K562 (cell line): ENCODE data around the gene ABHD16A. TPM values are rescaled to one million over a fixed set of nuclear protein-coding genes. Genes with fewer than 3 reads are reported as not detected.

Experiments
- CCNT2 ChIP-seq: IDR thresholded peaks from 2 replicates; pipeline ENCODE4 v1.6.1; 2011; ENCODE audit warnings: borderline replicate concordance, low read depth, mild to moderate bottlenecking, moderate library complexity, mixed read lengths, low read length; ENCODE audit not compliant: insufficient read length; ENCODE audit errors: extremely low read depth
- FIP1L1 ChIP-seq: fragments of 200-400 bp; formaldehyde crosslinking; IDR thresholded peaks from 2 replicates; pipeline ENCODE4 v1.6.1; 2018; ENCODE audit warnings: mild to moderate bottlenecking, low read depth, low read length; ENCODE audit not compliant: poor library complexity, severe bottlenecking
- HNRNPK ChIP-seq: fragments of 200-400 bp; formaldehyde crosslinking; IDR thresholded peaks from one replicate; pipeline ENCODE4 v1.6.1; 2018; ENCODE audit warnings: mild to moderate bottlenecking, low read depth, low read length; ENCODE audit not compliant: poor library complexity, severe bottlenecking
- KHSRP ChIP-seq: fragments of 450-650 bp; IDR thresholded peaks from 2 replicates; pipeline ENCODE4 v1.6.1; 2017
- MLLT1 ChIP-seq, 2 experiments: fragments of 450-650 bp; IDR thresholded peaks; 2 replicates each; pipeline ENCODE4 v1.6.1; 2016
- PHF20 ChIP-seq: fragments of 450-650 bp; IDR thresholded peaks from 2 replicates; pipeline ENCODE4 v1.6.1; 2018; ENCODE audit not compliant: partially characterized antibody
- SIN3B ChIP-seq: fragments of 450-650 bp; IDR thresholded peaks from 2 replicates; pipeline ENCODE4 v1.6.1; 2017; ENCODE audit warnings: low read depth, mild to moderate bottlenecking, moderate library complexity
- SMARCE1 ChIP-seq: fragments of 450-650 bp; IDR thresholded peaks from 2 replicates; pipeline ENCODE4 v1.7.1; 2016; ENCODE audit warnings: mild to moderate bottlenecking
- SNRNP70 ChIP-seq: fragments of 200-400 bp; formaldehyde crosslinking; optimal IDR thresholded peaks from 2 replicates; pipeline ENCODE3; 2017; ENCODE audit warnings: low read depth, low read length
- U2AF1 ChIP-seq: fragments of 200-400 bp; formaldehyde crosslinking; optimal IDR thresholded peaks from 2 replicates; pipeline ENCODE3; 2017; ENCODE audit warnings: mild to moderate bottlenecking, low read depth, low read length, moderate library complexity
- USF1 ChIP-seq: sonication (generic); formaldehyde crosslinking; IDR thresholded peaks from 2 replicates; pipeline ENCODE4 v1.9.0; 2022; ENCODE audit warnings: mild to moderate bottlenecking, missing genetic modification reagents
- ZBED1 ChIP-seq: IDR thresholded peaks from 2 replicates; pipeline ENCODE4 v1.6.1; 2014
- ZNF79 ChIP-seq: fragments of 250-450 bp; sonication (Bioruptor Pico); IDR thresholded peaks from 2 replicates; pipeline ENCODE4 v1.4.0; 2020; ENCODE audit warnings: low read depth, mild to moderate bottlenecking, moderate library complexity
- polyA plus RNA-seq, 8 experiments: library from polyadenylated mRNA; depleted of rRNA in 4 of 8; stranded (reverse) in 5 of 8; unstranded in 3 of 8; fragments of >200 nt; fragmentation: Nextera tagmentation in 2 of 8; fragmentation: Illumina TruSeq in 1 of 8; extraction: Ambion mirVana in 2 of 8; extraction: Trizol in 1 of 8; gene quantifications; 2 replicates each; pipeline versions ENCODE4 v1.2.1 to v1.2.3, GENCODE V29; 2011 to 2014; ENCODE audit warnings: inconsistent platforms in 1 of 8, missing spikeins in 1 of 8
- total RNA-seq, 7 experiments: library from RNA; depleted of rRNA in 6 of 7; stranded (reverse); fragments of >200 nt in 6 of 7; fragmentation: Illumina TruSeq in 2 of 7; extraction: Trizol in 2 of 7; gene quantifications; 2 replicates each; pipeline versions ENCODE4 v1.2.1 to v1.2.3, GENCODE V29; 2011 to 2021; ENCODE audit warnings: low replicate concordance in 1 of 7
- TF ChIP-seq, protein P1 (sequence below): fragments of 250-450 bp; sonication (Bioruptor Pico); IDR thresholded peaks from 2 replicates; pipeline ENCODE4 v1.4.0; 2020

The ABHD16A gene
- total and polyA plus RNA-seq, 9 of the 15 experiments (the other 6 are each of a cell fraction or from before 2014, with no cell fraction given), result 25.8 to 120 (median 81.6) TPM

- TF ChIP-seq, protein P1, sequence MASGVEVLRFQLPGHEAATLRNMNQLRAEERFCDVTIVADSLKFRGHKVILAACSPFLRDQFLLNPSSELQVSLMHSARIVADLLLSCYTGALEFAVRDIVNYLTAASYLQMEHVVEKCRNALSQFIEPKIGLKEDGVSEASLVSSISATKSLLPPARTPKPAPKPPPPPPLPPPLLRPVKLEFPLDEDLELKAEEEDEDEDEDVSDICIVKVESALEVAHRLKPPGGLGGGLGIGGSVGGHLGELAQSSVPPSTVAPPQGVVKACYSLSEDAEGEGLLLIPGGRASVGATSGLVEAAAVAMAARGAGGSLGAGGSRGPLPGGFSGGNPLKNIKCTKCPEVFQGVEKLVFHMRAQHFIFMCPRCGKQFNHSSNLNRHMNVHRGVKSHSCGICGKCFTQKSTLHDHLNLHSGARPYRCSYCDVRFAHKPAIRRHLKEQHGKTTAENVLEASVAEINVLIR (CRISPR knock-in tag), result no peak
- TF ChIP-seq SMARCE1, result peak; percentile 6; the same call in 1 of the 2 replicates
- 0 out of 2 replicates have a peak, but pooled peaks have one; percentile 21 for TF ChIP-seq ZNF79
- TF ChIP-seq PHF20, result no peak
- no peak for TF ChIP-seq SIN3B
- TF ChIP-seq MLLT1 (IDR thresholded peaks at IDR 0.05), result no peak
- TF ChIP-seq HNRNPK, result no peak
- TF ChIP-seq U2AF1, result no peak
- peak; percentile 1 for TF ChIP-seq SNRNP70
- TF ChIP-seq USF1, result peak; percentile 42; the same call in 1 of the 2 replicates
- 0 out of 2 replicates have a peak, but pooled peaks have one; percentile 12 for TF ChIP-seq ZBED1
- no peak for TF ChIP-seq CCNT2
- no peak for TF ChIP-seq KHSRP
- peak; percentile 33 for TF ChIP-seq FIP1L1
- TF ChIP-seq, all 486 proteins: peak for 42
These were observed 24.9 kb upstream of the ABHD16A start (continued) for GRCh38 chr6:31727717-31728671.
